HL-60 (cell line): ENCODE measurements around the gene AK8.

Experiments used
- DNase-seq, 2 experiments: peaks; one replicate each; pipeline ENCODE4 v3.0.0-alpha.2; 2010 to 2020; ENCODE audit warnings: low read depth in 1 of 2, low spot score in 1 of 2
- H3K27ac ChIP-seq: fragments of 250-450 bp; sonication (Bioruptor Pico); replicated peaks from 2 replicates; pipeline ENCODE4 v1.5.1; 2020; ENCODE audit warnings: mild to moderate bottlenecking, moderate library complexity
- H3K27me3 ChIP-seq: fragments of 250-450 bp; sonication (Bioruptor Pico); 2 replicates; pipeline ENCODE4 v1.5.1; 2021; ENCODE audit warnings: mild to moderate bottlenecking, moderate library complexity; ENCODE audit not compliant: insufficient read depth, poor library complexity, severe bottlenecking
- H3K4me3 ChIP-seq: replicated peaks from 2 replicates; pipeline ENCODE4 v1.5.1; 2011; ENCODE audit warnings: mild to moderate bottlenecking, control low read depth, low read length; ENCODE audit not compliant: insufficient read depth
- CTCF ChIP-seq: IDR thresholded peaks from one replicate; pipeline ENCODE4 v1.5.1; 2011; ENCODE audit warnings: low read length, control low read depth, inconsistent platforms; ENCODE audit not compliant: insufficient read depth
- GABPA ChIP-seq: IDR thresholded peaks from 2 replicates; pipeline ENCODE4 v1.6.1; 2012; ENCODE audit warnings: low read depth
- POLR2AphosphoS5 ChIP-seq: IDR thresholded peaks from 2 replicates; pipeline ENCODE4 v1.6.1; 2012; ENCODE audit warnings: low read depth
- REST ChIP-seq: IDR thresholded peaks from 2 replicates; pipeline ENCODE4 v1.6.1; 2012; ENCODE audit warnings: low read depth; ENCODE audit not compliant: insufficient replicate concordance
- SPI1 ChIP-seq: IDR thresholded peaks from 2 replicates; pipeline ENCODE4 v1.6.1; 2012; ENCODE audit warnings: low read depth, mild to moderate bottlenecking, borderline replicate concordance

AK8 gene

GRCh38 chr9:132744881-132745755 lies 133.0 kb downstream of the AK8 start:
- H3K27me3 ChIP-seq = peaks cover 28% of the 10 kb centered on the region
- no peak for TF ChIP-seq POLR2AphosphoS5
- no peak overlapping the region for H3K27ac ChIP-seq
- no peak overlapping the region for H3K4me3 ChIP-seq
- DNase-seq = no peak

GRCh38 chr9:132743931-132744479 lies 134.1 kb downstream of the AK8 start:
- Histone ChIP-seq H3K4me3 (no peak overlapping the region), H3K27me3 (peaks cover 28% of the 10 kb centered on the region), H3K27ac (no peak overlapping the region)
- no peak for TF ChIP-seq SPI1
- TF ChIP-seq CTCF = no peak
- TF ChIP-seq REST = no peak
- TF ChIP-seq POLR2AphosphoS5 = no peak
- TF ChIP-seq GABPA = no peak
- DNase-seq = no peak

GRCh38 chr9:132742821-132743311 lies 135.2 kb downstream of the AK8 start:
- no peak for DNase-seq
- peaks cover 28% of the 10 kb centered on the region for H3K27me3 ChIP-seq
- H3K4me3 ChIP-seq = no peak overlapping the region
- TF ChIP-seq POLR2AphosphoS5 (no peak), SPI1 (no peak), GABPA (no peak), CTCF (no peak), REST (no peak)
- no peak overlapping the region for H3K27ac ChIP-seq

GRCh38 chr9:132740526-132741309 lies 137.4 kb downstream of the AK8 start:
- peaks cover 25% of the 10 kb centered on the region for H3K27me3 ChIP-seq
- TF ChIP-seq REST (no peak), POLR2AphosphoS5 (no peak), CTCF (no peak), GABPA (no peak), SPI1 (no peak)
- DNase-seq = no peak
- H3K27ac ChIP-seq = no peak overlapping the region
- H3K4me3 ChIP-seq = no peak overlapping the region
